ENCODE measurements around the gene GPSM1. TPM values are rescaled to one million over a fixed set of nuclear protein-coding genes. Genes with fewer than 3 reads are reported as not detected.

The GPSM1 gene
- total and polyA plus RNA-seq, 4 donors: 12.6 to 41.6 (median 22.7) TPM

DNA sequence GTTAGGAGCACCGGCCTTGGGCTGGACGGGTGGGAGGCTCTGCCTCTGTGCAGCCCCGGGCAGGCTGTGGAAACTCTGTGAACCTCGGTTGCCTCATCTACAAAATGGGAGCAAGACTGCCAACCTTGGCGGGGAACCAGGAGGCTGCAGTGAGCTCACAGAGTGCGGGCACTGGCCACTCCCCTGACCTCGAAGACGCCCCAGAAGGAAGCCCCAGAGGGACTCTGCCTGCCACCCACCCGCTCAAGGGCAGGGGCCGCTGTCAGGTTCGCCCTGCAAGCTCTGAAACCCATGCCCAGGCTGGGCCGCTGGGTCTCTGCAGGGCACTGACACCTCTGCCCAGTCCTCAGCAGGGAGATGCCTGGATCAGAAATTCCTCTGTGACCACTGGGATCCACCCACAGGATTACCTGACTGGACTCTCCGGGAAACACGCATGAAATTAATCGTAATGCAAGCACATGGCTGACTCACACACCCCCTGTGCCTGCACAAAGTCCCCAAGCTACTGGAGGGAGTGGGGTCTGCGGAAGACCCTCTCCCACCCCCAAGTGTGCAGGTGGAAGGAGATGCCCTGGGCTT lies 30.8 kb upstream of the GPSM1 start:
- no peaks in the 10 kb centered on the region for H3K36me3 ChIP-seq (ENCODE audit: control insufficient read depth in 4 of 4, insufficient read depth in 4 of 4, low read length in 4 of 4)
- H3K27ac ChIP-seq (ENCODE audit: low read depth in 1 of 2, low read length in 1 of 2): no peak overlapping the region
- DNase-seq (no peak), ATAC-seq (ENCODE audit: insufficient read depth, low FRiP score) (no peak)
- no peak overlapping the region for H3K9ac ChIP-seq (ENCODE audit: insufficient read depth in 1 of 2, low read length in 2 of 2)
- no peak overlapping the region for H3K4me3 ChIP-seq
- TF ChIP-seq, protein P1, sequence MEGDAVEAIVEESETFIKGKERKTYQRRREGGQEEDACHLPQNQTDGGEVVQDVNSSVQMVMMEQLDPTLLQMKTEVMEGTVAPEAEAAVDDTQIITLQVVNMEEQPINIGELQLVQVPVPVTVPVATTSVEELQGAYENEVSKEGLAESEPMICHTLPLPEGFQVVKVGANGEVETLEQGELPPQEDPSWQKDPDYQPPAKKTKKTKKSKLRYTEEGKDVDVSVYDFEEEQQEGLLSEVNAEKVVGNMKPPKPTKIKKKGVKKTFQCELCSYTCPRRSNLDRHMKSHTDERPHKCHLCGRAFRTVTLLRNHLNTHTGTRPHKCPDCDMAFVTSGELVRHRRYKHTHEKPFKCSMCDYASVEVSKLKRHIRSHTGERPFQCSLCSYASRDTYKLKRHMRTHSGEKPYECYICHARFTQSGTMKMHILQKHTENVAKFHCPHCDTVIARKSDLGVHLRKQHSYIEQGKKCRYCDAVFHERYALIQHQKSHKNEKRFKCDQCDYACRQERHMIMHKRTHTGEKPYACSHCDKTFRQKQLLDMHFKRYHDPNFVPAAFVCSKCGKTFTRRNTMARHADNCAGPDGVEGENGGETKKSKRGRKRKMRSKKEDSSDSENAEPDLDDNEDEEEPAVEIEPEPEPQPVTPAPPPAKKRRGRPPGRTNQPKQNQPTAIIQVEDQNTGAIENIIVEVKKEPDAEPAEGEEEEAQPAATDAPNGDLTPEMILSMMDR (IDR thresholded peaks at IDR 0.05; ENCODE audit: control extremely low read depth, extremely low read depth): no peak
- 86 to 90% methylated on average over 16 of the region's 16 CpGs for WGBS, 2 donors
- H3K4me1 ChIP-seq (ENCODE audit: control insufficient read depth in 5 of 5, insufficient read depth in 5 of 5, low read length in 5 of 5): peaks cover 0 to 16% (median 0%) of the 10 kb centered on the region in 5 donors
- peaks cover 0 to 4% (median 0%) of the 10 kb centered on the region in 4 donors for H3K9me3 ChIP-seq (ENCODE audit: control insufficient read depth in 4 of 4, insufficient read depth in 3 of 4, low read length in 3 of 4)
- H3K27me3 ChIP-seq (ENCODE audit: control insufficient read depth in 3 of 3, insufficient read depth in 3 of 3, low read length in 2 of 3): no peaks in the 10 kb centered on the region

DNA sequence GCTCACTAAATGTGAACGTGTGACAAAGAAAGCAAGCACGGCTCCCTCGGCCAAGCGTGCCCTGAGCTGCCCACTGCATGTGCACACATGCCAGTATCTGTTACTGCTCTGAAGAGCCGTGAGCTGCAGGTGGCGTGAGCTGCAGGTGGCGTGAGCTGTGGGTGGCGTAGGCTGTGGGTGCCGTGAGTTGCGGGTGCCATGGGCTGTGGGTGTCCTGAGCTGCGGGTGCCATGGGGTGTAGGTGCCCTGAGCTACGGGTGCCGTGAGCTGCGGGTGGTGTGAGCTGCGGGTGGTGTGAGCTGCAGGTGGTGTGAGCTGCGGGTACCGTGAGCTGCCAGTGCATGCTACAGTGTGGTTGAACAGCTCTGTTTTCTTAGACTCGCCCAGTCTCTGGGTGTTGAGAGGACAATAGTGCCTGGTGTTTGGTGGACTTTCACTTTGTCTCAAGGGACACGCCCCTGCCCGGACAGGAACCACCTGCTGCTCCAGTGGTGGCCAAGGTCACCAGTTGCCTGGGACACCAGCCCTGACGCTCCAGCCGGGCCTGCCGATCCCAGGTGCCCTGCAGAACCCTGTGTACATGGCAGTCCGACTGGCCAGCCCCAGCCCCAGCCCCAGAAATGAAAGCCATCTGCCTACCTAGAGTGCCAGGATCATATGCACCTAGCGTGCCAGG lies 30.2 kb upstream of the GPSM1 start:
- Histone ChIP-seq H3K4me1 (ENCODE audit: control insufficient read depth in 5 of 5, insufficient read depth in 5 of 5, low read length in 5 of 5) (peaks cover 0 to 14% (median 0%) of the 10 kb centered on the region in 5 donors), H3K27me3 (ENCODE audit: control insufficient read depth in 3 of 3, insufficient read depth in 3 of 3, low read length in 2 of 3) (no peaks in the 10 kb centered on the region), H3K9me3 (ENCODE audit: control insufficient read depth in 4 of 4, insufficient read depth in 3 of 4, low read length in 3 of 4) (peaks cover 0 to 4% (median 0%) of the 10 kb centered on the region in 4 donors), H3K9ac (ENCODE audit: insufficient read depth in 1 of 2, low read length in 2 of 2) (no peak overlapping the region), H3K4me3 (no peak overlapping the region), H3K36me3 (ENCODE audit: control insufficient read depth in 4 of 4, insufficient read depth in 4 of 4, low read length in 4 of 4) (no peaks in the 10 kb centered on the region), H3K27ac (ENCODE audit: low read depth in 1 of 2, low read length in 1 of 2) (no peak overlapping the region)
- DNase-seq (peak in 1 of 3 donors; percentile 35), ATAC-seq (ENCODE audit: insufficient read depth, low FRiP score) (no peak)
- TF ChIP-seq, protein P1 (IDR thresholded peaks at IDR 0.05; ENCODE audit: control extremely low read depth, extremely low read depth): no peak
- 66 to 77% methylated on average over 25 of the region's 25 CpGs for WGBS, 2 donors

DNA sequence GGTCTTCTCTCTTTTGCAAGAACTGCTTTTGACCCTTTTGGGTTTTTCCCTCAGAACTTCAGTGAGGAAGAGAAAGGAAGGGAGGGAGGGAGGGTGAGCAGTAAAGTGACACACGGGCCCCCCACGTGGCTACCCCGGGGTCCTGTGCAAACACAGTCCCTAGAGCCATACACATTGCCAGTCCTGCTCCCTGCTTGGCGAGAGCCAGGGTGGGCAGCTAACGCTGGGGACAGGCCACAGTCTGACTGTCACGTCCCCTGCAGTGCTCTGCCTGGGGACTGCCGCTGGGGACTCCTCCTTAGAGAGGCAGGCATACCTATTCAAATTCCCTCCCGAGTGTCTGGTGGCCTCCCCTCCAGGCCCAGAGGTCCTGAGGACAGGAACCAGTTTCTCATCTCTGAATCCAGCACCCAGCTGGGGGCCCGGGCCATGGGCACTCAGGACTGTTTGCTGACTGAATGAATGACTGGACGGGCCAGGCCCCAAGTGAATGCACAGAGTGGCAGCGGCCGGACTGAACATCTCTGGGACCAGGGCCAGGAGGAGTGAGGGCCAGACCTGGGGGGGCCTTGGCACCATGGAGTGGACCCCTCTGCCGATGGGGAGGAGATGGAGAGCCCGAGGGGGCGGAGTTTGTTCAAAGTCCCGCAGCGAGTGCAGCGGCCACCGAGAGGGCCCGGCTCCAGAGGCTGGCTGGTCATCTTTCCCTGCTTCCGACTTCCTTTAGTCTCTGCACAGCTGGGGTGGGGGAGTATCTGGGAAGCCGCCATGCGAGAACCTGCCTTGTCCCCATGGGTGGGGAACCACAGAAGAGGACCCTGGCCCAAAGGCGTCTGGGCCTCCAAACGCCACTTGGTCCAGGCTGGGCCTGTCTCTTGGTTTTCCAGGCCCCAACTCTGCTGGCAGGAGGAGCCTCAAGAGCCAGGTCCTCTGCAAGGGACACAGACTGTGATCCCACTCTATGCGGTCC lies 29.3 kb upstream of the GPSM1 start:
- DNase-seq (no peak), ATAC-seq (ENCODE audit: insufficient read depth, low FRiP score) (no peak)
- 78 to 84% methylated on average over 26 of the region's 26 CpGs for WGBS, 2 donors
- Histone ChIP-seq H3K27me3 (ENCODE audit: control insufficient read depth in 3 of 3, insufficient read depth in 3 of 3, low read length in 2 of 3) (no peaks in the 10 kb centered on the region), H3K9me3 (ENCODE audit: control insufficient read depth in 4 of 4, insufficient read depth in 3 of 4, low read length in 3 of 4) (peaks cover 0 to 4% (median 0%) of the 10 kb centered on the region in 4 donors), H3K9ac (ENCODE audit: insufficient read depth in 1 of 2, low read length in 2 of 2) (no peak overlapping the region), H3K27ac (ENCODE audit: low read depth in 1 of 2, low read length in 1 of 2) (no peak overlapping the region), H3K36me3 (ENCODE audit: control insufficient read depth in 4 of 4, insufficient read depth in 4 of 4, low read length in 4 of 4) (no peaks in the 10 kb centered on the region), H3K4me3 (no peak overlapping the region), H3K4me1 (ENCODE audit: control insufficient read depth in 5 of 5, insufficient read depth in 5 of 5, low read length in 5 of 5) (peaks cover 0 to 8% (median 0%) of the 10 kb centered on the region in 5 donors)
- TF ChIP-seq, protein P1 (IDR thresholded peaks at IDR 0.05; ENCODE audit: control extremely low read depth, extremely low read depth): no peak
